Suprapubic skin (tissue), 4 donors: Measurements from ENCODE around the gene ITPRID2. TPM values are rescaled to one million over a fixed set of nuclear protein-coding genes. Genes with fewer than 3 reads are reported as not detected.

Experiments used
- DNase-seq, 2 donors: peaks; one replicate each; pipeline ENCODE4 v3.0.0-alpha.2; 2019; ENCODE audit warnings: low spot score in 2 of 2
- H3K27ac ChIP-seq: fragments of 200-600 bp; sonication (generic); one replicate; pipeline ENCODE4 v1.5.1; 2019
- H3K27me3 ChIP-seq: fragments of 200-600 bp; sonication (generic); one replicate; pipeline ENCODE4 v1.5.1; 2019
- H3K36me3 ChIP-seq: fragments of 200-600 bp; sonication (generic); one replicate; pipeline ENCODE4 v1.5.1; 2019
- H3K4me1 ChIP-seq: fragments of 200-600 bp; sonication (generic); one replicate; pipeline ENCODE4 v1.5.1; 2019
- H3K4me3 ChIP-seq: fragments of 200-600 bp; sonication (generic); one replicate; pipeline ENCODE4 v1.5.1; 2019; ENCODE audit warnings: mild to moderate bottlenecking
- H3K9me3 ChIP-seq: fragments of 200-600 bp; sonication (generic); one replicate; pipeline ENCODE4 v1.5.1; 2019
- EP300 ChIP-seq: sonication (generic); formaldehyde crosslinking; IDR thresholded peaks from one replicate; pipeline ENCODE4 v1.6.1; 2017; ENCODE audit warnings: antibody characterized with exemption
- POLR2A ChIP-seq, 2 donors: fragments of 450-650 bp; IDR thresholded peaks; one replicate each; pipeline ENCODE4 v1.6.1; 2017; ENCODE audit warnings: antibody characterized with exemption in 2 of 2, mild to moderate bottlenecking in 2 of 2, moderate library complexity in 2 of 2
- POLR2AphosphoS5 ChIP-seq, 3 donors: sonication (generic); formaldehyde crosslinking; IDR thresholded peaks; one replicate each; pipeline ENCODE4 v1.6.1; 2017; ENCODE audit warnings: antibody characterized with exemption in 3 of 3
- WGBS: methylation state at CpG from one replicate; pipeline ENCODE4 v1.1.5; 2018; 5-methylcytosine and 5-hydroxymethylcytosine counted together
- total RNA-seq, 4 donors: library from RNA; depleted of rRNA; stranded (reverse); fragments of >200 nt; gene quantifications; one replicate each; pipeline ENCODE4 v1.1.0, GENCODE V29; 2016
- TF ChIP-seq, protein P1 (sequence below), 2 donors: fragments of 200-600 bp in 1 of 2; fragments of 450-650 bp in 1 of 2; sonication (generic) in 1 of 2; IDR thresholded peaks; one replicate each; pipeline ENCODE4 v1.5.1; 2016 to 2019; ENCODE audit warnings: antibody characterized with exemption in 2 of 2, mild to moderate bottlenecking in 1 of 2, moderate library complexity in 1 of 2

ITPRID2 gene
- total RNA-seq, 4 donors from 2014 or later = 172 to 288 (median 242) TPM

- Histone ChIP-seq H3K27ac (no peak overlapping the region), H3K36me3 (no peaks in the 10 kb centered on the region), H3K27me3 (no peaks in the 10 kb centered on the region), H3K4me1 (no peaks in the 10 kb centered on the region), H3K9me3 (no peaks in the 10 kb centered on the region), H3K4me3 (no peak overlapping the region)
- 75% methylated on average over 3 of the region's 3 CpGs for WGBS
- TF ChIP-seq EP300 = no peak
- TF ChIP-seq, protein P1, sequence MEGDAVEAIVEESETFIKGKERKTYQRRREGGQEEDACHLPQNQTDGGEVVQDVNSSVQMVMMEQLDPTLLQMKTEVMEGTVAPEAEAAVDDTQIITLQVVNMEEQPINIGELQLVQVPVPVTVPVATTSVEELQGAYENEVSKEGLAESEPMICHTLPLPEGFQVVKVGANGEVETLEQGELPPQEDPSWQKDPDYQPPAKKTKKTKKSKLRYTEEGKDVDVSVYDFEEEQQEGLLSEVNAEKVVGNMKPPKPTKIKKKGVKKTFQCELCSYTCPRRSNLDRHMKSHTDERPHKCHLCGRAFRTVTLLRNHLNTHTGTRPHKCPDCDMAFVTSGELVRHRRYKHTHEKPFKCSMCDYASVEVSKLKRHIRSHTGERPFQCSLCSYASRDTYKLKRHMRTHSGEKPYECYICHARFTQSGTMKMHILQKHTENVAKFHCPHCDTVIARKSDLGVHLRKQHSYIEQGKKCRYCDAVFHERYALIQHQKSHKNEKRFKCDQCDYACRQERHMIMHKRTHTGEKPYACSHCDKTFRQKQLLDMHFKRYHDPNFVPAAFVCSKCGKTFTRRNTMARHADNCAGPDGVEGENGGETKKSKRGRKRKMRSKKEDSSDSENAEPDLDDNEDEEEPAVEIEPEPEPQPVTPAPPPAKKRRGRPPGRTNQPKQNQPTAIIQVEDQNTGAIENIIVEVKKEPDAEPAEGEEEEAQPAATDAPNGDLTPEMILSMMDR (IDR thresholded peaks at IDR 0.05) = no peak
- no peak for DNase-seq
Measured at GRCh38 chr2:181848261-181848886, 43.2 kb upstream of the ITPRID2 start.

DNA sequence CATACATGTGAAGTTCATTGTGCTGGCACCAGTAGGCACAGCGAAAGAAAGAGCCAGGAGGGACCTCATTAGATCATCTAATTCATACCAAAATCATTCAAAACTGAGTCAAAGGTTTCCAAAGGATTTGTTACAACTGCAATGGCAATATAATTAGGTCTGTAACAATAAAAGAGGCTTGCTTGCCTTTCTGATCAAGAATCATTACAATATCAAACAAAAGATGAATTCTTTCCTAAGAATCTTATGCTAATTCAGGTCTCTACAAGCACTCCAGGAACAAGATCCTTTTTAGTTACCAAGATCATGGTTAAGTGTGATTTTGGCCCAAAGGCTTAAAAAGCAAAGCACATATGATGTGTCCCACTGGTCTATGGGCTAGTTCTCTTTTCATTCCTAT, 41.9 kb upstream of the ITPRID2 start:
- no peaks in the 10 kb centered on the region for H3K27me3 ChIP-seq
- no peaks in the 10 kb centered on the region for H3K4me1 ChIP-seq
- H3K4me3 ChIP-seq = no peak overlapping the region
- DNase-seq = no peak
- TF ChIP-seq, protein P1 (IDR thresholded peaks at IDR 0.05) = no peak
- TF ChIP-seq EP300 (no peak), POLR2AphosphoS5 (IDR thresholded peaks at IDR 0.05) (no peak), POLR2A (IDR thresholded peaks at IDR 0.05) (no peak)
- H3K9me3 ChIP-seq = no peaks in the 10 kb centered on the region
- no peaks in the 10 kb centered on the region for H3K36me3 ChIP-seq
- 97% methylated on average over 1 of the region's 1 CpG for WGBS
- no peak overlapping the region for H3K27ac ChIP-seq

DNA sequence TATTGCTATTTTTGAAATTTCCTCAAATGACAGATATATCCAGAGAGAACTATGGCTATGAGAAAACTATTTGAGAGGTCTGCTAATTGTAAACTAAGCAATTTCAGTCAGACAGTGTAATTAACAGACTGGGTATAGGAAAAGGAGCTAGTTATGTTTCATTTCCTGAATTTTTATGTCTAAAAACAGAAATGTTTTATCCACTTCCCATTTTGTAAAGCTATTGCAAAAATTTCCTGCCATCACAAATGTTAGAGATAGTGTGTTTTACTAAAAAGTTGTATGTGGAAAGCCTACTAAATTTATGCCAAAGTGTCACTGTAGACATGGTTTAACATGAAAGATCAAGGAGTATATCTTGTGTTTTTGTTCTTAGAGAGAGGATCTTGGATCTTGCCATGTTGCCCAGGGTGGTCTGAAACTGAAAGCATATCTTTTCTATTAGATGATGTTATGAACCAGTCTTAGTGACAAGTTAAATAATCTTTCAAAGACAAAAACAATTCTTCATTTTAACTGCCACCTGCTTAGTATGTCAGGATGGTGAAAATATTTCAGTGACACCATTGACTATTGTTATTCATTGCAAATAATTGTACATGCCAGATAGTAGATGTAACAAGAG, 40.5 kb upstream of the ITPRID2 start:
- Histone ChIP-seq H3K27ac (no peak overlapping the region), H3K4me3 (no peak overlapping the region), H3K9me3 (no peaks in the 10 kb centered on the region), H3K27me3 (no peaks in the 10 kb centered on the region), H3K36me3 (no peaks in the 10 kb centered on the region), H3K4me1 (no peaks in the 10 kb centered on the region)
- TF ChIP-seq EP300 = no peak
- TF ChIP-seq, protein P1 (IDR thresholded peaks at IDR 0.05) = no peak
- TF ChIP-seq POLR2AphosphoS5 (IDR thresholded peaks at IDR 0.05) = no peak
- no peak for DNase-seq

DNA sequence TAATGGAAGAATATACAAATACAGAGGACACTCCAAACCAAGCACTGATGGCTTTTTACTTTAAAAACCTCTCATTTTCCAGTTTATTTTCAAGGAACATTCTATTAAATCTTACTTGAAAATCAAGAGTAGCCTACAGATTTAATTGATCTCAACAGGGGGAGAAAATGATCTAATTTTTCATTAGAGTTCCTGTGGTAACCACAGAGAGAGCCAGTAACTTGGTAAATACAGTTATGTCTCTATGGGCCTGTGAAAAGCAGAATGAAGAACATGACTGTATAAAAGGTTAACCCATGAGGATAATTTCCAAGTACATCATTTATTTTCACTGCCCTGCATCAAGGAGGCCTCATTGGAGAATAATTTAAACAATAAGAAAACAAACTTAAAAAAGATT, 39.8 kb upstream of the ITPRID2 start:
- Histone ChIP-seq H3K4me3 (no peak overlapping the region), H3K27me3 (no peaks in the 10 kb centered on the region), H3K4me1 (no peaks in the 10 kb centered on the region), H3K36me3 (no peaks in the 10 kb centered on the region), H3K27ac (no peak overlapping the region), H3K9me3 (no peaks in the 10 kb centered on the region)
- no peak for DNase-seq
- TF ChIP-seq, protein P1 (IDR thresholded peaks at IDR 0.05) = no peak
- no peak for TF ChIP-seq POLR2AphosphoS5 (IDR thresholded peaks at IDR 0.05)
- TF ChIP-seq POLR2A (IDR thresholded peaks at IDR 0.05) = no peak
- TF ChIP-seq EP300 = no peak

- Histone ChIP-seq H3K4me3 (no peak overlapping the region), H3K36me3 (no peaks in the 10 kb centered on the region), H3K27me3 (no peaks in the 10 kb centered on the region), H3K27ac (no peak overlapping the region), H3K9me3 (no peaks in the 10 kb centered on the region), H3K4me1 (peaks cover 11% of the 10 kb centered on the region)
- TF ChIP-seq, protein P1 (IDR thresholded peaks at IDR 0.05) = no peak
- TF ChIP-seq POLR2A (IDR thresholded peaks at IDR 0.05) = no peak
- no peak for TF ChIP-seq EP300
- TF ChIP-seq POLR2AphosphoS5 (IDR thresholded peaks at IDR 0.05) = no peak
- no peak for DNase-seq
Measured at GRCh38 chr2:181853696-181854095, 37.8 kb upstream of the ITPRID2 start.
